ENCODE results near the gene ROR1. TPM values are rescaled to one million over a fixed set of nuclear protein-coding genes. Genes with fewer than 3 reads are reported as not detected.
A peak's percentile ranks its signal among the peaks of the same experiment; 100 is the strongest.

Gene ROR1
- total and polyA plus RNA-seq, 2 of the 4 experiments (the other 2 are of a cell fraction), result 4.4 to 10.0 TPM

DNA sequence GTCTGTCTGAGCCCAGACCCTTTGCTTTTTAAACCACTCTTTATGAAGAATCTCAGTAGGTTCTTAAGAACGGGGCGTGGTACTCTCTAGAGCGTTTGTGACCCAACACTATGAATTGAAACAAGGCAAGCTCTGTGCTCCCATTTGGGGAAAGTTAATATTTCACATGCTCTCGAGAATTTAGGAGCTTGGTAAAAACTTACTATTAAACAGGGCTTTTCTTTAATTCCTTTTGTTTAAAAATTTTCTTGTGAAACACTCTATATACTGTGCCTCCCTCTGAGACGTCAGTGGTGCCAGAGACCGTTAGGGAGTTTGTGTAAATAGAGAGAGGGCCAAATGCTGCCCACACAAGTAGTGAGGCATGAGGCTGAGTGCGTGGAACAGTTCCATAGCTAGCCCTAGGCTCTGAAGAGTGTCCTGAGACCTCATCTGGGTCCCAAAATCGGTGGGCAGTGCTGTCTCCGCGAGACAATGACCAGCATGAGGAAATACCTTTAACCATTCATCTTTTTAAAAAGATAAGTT, 144.7 kb downstream of the ROR1 start:
- Histone ChIP-seq H3K79me1 (ENCODE audit: low read depth in 1 of 2, low read length in 2 of 2) (no peaks in the 10 kb centered on the region), H3K18ac (ENCODE audit: low read depth, low read length) (no peak overlapping the region), H3K14ac (replicated peaks; ENCODE audit: low read depth, low read length) (no peak overlapping the region), H3K4me2 (ENCODE audit: low read depth, low read length) (no peak overlapping the region), H3K36me3 (ENCODE audit: control insufficient read depth, insufficient read depth, low read length) (no peaks in the 10 kb centered on the region), H2BK20ac (ENCODE audit: low read depth, low read length) (no peak overlapping the region), H2AK9ac (replicated peaks; ENCODE audit: low read depth, low read length, poor library complexity) (no peak overlapping the region), H3K27me3 (ENCODE audit: control insufficient read depth, insufficient read depth, low read length) (peaks cover 2% of the 10 kb centered on the region), H3K56ac (ENCODE audit: extremely low read depth, insufficient read depth, low read length) (no peak overlapping the region), H4K8ac (ENCODE audit: low read depth in 2 of 2, low read length in 2 of 2) (no peak overlapping the region), H3K9me1 (ENCODE audit: insufficient read depth, low read length) (peaks cover 8% of the 10 kb centered on the region), H3K4me3 (ENCODE audit: insufficient read depth, low read depth, low read length) (no peak overlapping the region), H3K9ac (ENCODE audit: low read depth, low read length) (no peak overlapping the region), H2BK5ac (ENCODE audit: low read depth, low read length, poor library complexity, severe bottlenecking) (no peak overlapping the region), H3K23ac (ENCODE audit: low read depth, low read length) (no peak overlapping the region), H2AFZ (replicated peaks; ENCODE audit: low read length, poor library complexity) (no peak overlapping the region), H3K4me1 (ENCODE audit: control insufficient read depth, insufficient read depth, low read length) (peaks cover 12% of the 10 kb centered on the region), H2BK120ac (ENCODE audit: low read depth, low read length) (peak overlapping the region; percentile 51; the same call in 1 of the 2 replicates), H3K27ac (ENCODE audit: insufficient read depth, low read length) (no peak overlapping the region), H4K5ac (ENCODE audit: low read depth, low read length) (no peak overlapping the region), H2AK5ac (ENCODE audit: low read depth, low read length) (no peak overlapping the region), H3K9me3 (ENCODE audit: control insufficient read depth, insufficient read depth, low read length) (no peaks in the 10 kb centered on the region), H3K4ac (ENCODE audit: low read depth, low read length) (peak overlapping the region; percentile 39; the same call in 1 of the 2 replicates), H4K91ac (ENCODE audit: insufficient read depth, low read depth, low read length) (0 out of 2 replicates have a peak overlapping the region, but pooled peaks have one; percentile 3), H2BK15ac (ENCODE audit: low read depth, low read length) (peak overlapping the region; percentile 42; the same call in 1 of the 3 replicates), H4K20me1 (ENCODE audit: insufficient read depth, low read length) (peaks cover 4% of the 10 kb centered on the region; the same call in 1 of the 2 replicates)
- CTCF ChIA-PET, result interaction anchor here (0.6 to 1.2 kb wide), 3 partner anchors 11 to 244 kb away, joined by 3 to 5 read pairs (median 3); no protein-coding TSS in a partner anchor
- no TSS peak for BruUV-seq (replicated peaks)
- in situ Hi-C loops (cut with MboI; ENCODE audit: low sequenced_read_pairs), result loop anchor here (10.0 kb wide), 2 partner anchors 144 to 244 kb away; partner anchors contain the start of gene ROR1
- dilution Hi-C loops (cut with HindIII; ENCODE audit: low sequenced_read_pairs, unreplicated experiment), result no loop called here
- POLR2A ChIA-PET (ENCODE audit: unreplicated experiment), result no interaction called here
- no peak for TF ChIP-seq NFE2L2 (IDR thresholded peaks at IDR 0.05; ENCODE audit: low read depth, low read length)
- TF ChIP-seq RAD21 (IDR thresholded peaks at IDR 0.05; ENCODE audit: low read length), result no peak
- TF ChIP-seq CHD1 (IDR thresholded peaks at IDR 0.05; ENCODE audit: low read depth, low read length), result no peak
- TF ChIP-seq, protein P1, sequence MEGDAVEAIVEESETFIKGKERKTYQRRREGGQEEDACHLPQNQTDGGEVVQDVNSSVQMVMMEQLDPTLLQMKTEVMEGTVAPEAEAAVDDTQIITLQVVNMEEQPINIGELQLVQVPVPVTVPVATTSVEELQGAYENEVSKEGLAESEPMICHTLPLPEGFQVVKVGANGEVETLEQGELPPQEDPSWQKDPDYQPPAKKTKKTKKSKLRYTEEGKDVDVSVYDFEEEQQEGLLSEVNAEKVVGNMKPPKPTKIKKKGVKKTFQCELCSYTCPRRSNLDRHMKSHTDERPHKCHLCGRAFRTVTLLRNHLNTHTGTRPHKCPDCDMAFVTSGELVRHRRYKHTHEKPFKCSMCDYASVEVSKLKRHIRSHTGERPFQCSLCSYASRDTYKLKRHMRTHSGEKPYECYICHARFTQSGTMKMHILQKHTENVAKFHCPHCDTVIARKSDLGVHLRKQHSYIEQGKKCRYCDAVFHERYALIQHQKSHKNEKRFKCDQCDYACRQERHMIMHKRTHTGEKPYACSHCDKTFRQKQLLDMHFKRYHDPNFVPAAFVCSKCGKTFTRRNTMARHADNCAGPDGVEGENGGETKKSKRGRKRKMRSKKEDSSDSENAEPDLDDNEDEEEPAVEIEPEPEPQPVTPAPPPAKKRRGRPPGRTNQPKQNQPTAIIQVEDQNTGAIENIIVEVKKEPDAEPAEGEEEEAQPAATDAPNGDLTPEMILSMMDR (conservative IDR thresholded peaks at IDR 0.05; ENCODE audit: low read depth, low read length), result no peak
- no peak for TF ChIP-seq FOS (IDR thresholded peaks at IDR 0.05; ENCODE audit: low read depth, low read length)
- TF ChIP-seq, protein P2, sequence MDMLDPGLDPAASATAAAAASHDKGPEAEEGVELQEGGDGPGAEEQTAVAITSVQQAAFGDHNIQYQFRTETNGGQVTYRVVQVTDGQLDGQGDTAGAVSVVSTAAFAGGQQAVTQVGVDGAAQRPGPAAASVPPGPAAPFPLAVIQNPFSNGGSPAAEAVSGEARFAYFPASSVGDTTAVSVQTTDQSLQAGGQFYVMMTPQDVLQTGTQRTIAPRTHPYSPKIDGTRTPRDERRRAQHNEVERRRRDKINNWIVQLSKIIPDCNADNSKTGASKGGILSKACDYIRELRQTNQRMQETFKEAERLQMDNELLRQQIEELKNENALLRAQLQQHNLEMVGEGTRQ (IDR thresholded peaks at IDR 0.05; ENCODE audit: low read depth, low read length), result no peak
- TF ChIP-seq, protein P3, sequence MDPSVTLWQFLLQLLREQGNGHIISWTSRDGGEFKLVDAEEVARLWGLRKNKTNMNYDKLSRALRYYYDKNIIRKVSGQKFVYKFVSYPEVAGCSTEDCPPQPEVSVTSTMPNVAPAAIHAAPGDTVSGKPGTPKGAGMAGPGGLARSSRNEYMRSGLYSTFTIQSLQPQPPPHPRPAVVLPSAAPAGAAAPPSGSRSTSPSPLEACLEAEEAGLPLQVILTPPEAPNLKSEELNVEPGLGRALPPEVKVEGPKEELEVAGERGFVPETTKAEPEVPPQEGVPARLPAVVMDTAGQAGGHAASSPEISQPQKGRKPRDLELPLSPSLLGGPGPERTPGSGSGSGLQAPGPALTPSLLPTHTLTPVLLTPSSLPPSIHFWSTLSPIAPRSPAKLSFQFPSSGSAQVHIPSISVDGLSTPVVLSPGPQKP (IDR thresholded peaks at IDR 0.05; ENCODE audit: borderline replicate concordance, low read depth, low read length), result no peak
- no peak for TF ChIP-seq CEBPB (IDR thresholded peaks at IDR 0.05; ENCODE audit: low read depth, low read length)
- no peak for TF ChIP-seq MXI1 (IDR thresholded peaks at IDR 0.05; ENCODE audit: borderline replicate concordance, low read depth, low read length)
- TF ChIP-seq POLR2A (IDR thresholded peaks at IDR 0.05; ENCODE audit: low read depth, low read length), result no peak
- no peak for TF ChIP-seq RFX5 (IDR thresholded peaks at IDR 0.05; ENCODE audit: low read depth, low read length)
- no peak for TF ChIP-seq MAZ (IDR thresholded peaks at IDR 0.05; ENCODE audit: borderline replicate concordance, low read depth, low read length)
- TF ChIP-seq MAFK (IDR thresholded peaks at IDR 0.05; ENCODE audit: low read depth, low read length), result no peak
- no peak for TF ChIP-seq BHLHE40 (IDR thresholded peaks at IDR 0.05; ENCODE audit: low read depth, low read length)
- TF ChIP-seq SMC3 (IDR thresholded peaks at IDR 0.05; ENCODE audit: low read depth, low read length), result no peak
- TF ChIP-seq RCOR1 (IDR thresholded peaks at IDR 0.05; ENCODE audit: insufficient replicate concordance, low read length), result no peak
- WGBS, 2 experiments (ENCODE audit: extremely low coverage in 2 of 2, insufficient read length in 1 of 2), result no CpG with 5 or more reads among the region's 10 CpGs
- no peak for ATAC-seq (ENCODE audit: low read depth)
- intact Hi-C loops (cut with micrococcal nuclease), result loop anchor here (2.0 to 5.0 kb wide), 2 partner anchors 226 to 302 kb away; no protein-coding TSS in a partner anchor
- DNase-seq, result no peak
